Epithelial cell of esophagus (primary cell): ENCODE data around the gene ZFP57.
A peak's percentile ranks its signal among the peaks of the same experiment; 100 is the strongest.

ENCODE experiments used
- DNase-seq: peaks from one replicate; pipeline ENCODE4 v3.0.0; 2010; ENCODE audit warnings: low read depth
- H3K4me3 ChIP-seq: 2 replicates; pipeline ENCODE4 v1.5.1; 2011; ENCODE audit warnings: mild to moderate bottlenecking, low read length, control low read depth
- TF ChIP-seq, protein P1 (sequence below): IDR thresholded peaks from 2 replicates; pipeline ENCODE4 v1.5.1; 2011; ENCODE audit warnings: low read depth, mild to moderate bottlenecking, low read length, control low read depth, inconsistent platforms; ENCODE audit not compliant: insufficient read depth; ENCODE audit errors: missing control alignments

Gene ZFP57

GRCh38 chr6:29641430-29642148, 39.4 kb downstream of the ZFP57 start:
- no peak overlapping the region for H3K4me3 ChIP-seq
- DNase-seq = peak; percentile 42
- TF ChIP-seq, protein P1, sequence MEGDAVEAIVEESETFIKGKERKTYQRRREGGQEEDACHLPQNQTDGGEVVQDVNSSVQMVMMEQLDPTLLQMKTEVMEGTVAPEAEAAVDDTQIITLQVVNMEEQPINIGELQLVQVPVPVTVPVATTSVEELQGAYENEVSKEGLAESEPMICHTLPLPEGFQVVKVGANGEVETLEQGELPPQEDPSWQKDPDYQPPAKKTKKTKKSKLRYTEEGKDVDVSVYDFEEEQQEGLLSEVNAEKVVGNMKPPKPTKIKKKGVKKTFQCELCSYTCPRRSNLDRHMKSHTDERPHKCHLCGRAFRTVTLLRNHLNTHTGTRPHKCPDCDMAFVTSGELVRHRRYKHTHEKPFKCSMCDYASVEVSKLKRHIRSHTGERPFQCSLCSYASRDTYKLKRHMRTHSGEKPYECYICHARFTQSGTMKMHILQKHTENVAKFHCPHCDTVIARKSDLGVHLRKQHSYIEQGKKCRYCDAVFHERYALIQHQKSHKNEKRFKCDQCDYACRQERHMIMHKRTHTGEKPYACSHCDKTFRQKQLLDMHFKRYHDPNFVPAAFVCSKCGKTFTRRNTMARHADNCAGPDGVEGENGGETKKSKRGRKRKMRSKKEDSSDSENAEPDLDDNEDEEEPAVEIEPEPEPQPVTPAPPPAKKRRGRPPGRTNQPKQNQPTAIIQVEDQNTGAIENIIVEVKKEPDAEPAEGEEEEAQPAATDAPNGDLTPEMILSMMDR = no peak

DNA sequence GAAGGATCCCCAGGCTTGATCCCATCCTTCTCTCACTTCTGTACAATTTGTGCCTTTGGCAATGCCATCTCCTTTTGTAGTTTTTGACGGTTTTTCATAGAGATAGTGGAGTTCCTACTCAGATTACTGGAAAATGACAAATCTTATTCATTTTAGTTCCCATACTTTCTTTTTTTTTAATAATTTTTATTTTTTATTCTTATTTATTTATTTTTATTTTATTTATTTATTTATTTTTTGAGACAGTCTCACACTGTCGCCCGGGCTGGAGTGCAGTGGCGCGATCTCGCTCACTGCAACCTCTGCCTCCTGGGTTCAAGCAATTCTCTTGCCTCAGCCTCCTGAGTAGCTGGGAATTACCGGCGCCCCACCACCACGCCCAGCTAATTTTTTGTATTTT, 43.7 kb downstream of the ZFP57 start:
- DNase-seq = no peak
- no peak overlapping the region for H3K4me3 ChIP-seq
- TF ChIP-seq, protein P1 = no peak

- no peak for DNase-seq
- H3K4me3 ChIP-seq = peak overlapping the region; percentile 57
- TF ChIP-seq, protein P1 = no peak
Observed at GRCh38 chr6:29633534-29633905, 47.4 kb downstream of the ZFP57 start.

DNA sequence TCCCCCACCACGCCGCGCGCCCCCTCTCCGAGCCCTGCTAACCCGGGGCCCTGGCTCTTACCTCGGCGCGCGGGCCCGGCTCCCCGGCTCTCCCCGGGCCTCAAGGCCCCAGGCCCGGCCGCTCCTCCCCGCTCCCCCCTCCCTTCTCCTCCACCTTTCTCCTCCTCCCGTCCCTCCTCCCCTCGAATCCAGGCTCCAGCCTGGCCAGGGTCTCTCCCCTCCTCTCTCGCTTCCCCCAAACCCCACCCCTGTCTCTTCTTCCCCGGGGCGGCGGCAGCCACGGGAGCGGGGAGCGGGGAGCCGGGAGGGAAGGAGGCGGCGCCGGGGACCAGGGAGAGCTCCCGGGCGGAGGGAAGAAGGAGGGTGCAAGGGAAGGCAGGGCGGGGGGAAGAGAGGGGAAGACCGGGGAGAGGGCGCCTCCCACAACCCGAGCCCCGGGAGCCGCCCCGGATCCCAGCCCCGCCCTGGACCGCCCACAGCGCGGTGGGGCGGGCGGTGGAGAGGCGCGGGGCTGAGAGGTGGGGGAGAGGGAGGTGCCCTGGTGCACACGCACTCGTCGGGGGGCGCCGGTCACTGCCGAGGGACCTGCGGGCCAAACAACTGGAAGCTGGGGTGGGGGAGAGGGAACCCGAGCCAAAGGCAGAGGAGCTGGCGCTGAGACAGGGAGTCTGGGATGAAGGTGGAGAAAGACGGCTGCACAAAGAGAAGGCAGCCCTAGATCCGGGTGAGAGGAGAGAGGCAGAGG, 48.0 kb downstream of the ZFP57 start, which contains the start of gene GABBR1:
Gene GABBR1 (minus strand): TSS at position 395 of the 745 bp plus-strand sequence. CDS start 798 bp downstream, outside the sequence.
- peak within 1 kb of the TSS; percentile 57 for H3K4me3 ChIP-seq
- DNase-seq = peak; percentile 90
- TF ChIP-seq, protein P1 = no peak

- TF ChIP-seq, protein P1 = no peak
- peak; percentile 40 for DNase-seq
- peak overlapping the region; percentile 57 for H3K4me3 ChIP-seq
Observed at GRCh38 chr6:29631860-29632731, 48.9 kb downstream of the ZFP57 start.

DNA sequence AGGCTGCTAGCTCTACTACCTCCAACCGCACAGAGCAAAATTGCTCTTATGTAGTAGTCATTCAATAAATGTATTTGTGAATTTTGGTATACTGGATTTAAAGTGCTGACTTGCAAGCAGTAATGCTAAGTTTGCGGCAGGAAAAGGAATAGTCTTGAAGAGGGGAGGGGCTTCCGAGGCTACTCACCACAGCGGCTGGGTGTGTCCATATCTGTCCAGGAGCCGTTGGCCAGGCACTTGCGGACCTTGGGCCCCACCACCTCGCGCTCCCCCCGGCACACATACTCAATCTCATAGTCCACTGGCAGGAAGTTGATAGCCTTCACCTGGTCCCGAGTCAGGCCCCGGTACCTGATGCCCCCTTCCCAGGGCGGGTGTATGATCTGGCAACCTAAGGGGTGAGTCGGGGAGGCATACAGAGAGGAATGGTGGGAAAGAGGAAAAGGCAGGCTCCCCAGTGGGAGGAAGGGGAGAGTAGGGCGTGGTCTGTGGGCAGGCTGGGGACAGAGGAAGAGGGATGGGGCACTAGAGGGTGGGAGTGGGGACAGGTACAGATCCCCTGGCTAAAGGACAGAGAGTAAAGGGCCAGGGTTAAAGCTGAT, 49.6 kb downstream of the ZFP57 start:
- H3K4me3 ChIP-seq = no peak overlapping the region

More for the DNA sequence above, 49.6 kb downstream of the ZFP57 start:
- TF ChIP-seq, protein P1 = no peak
- DNase-seq = peak; percentile 20
